K562 (cell line): Measurements from ENCODE around the gene INTS12. TPM values are rescaled to one million over a fixed set of nuclear protein-coding genes. Genes with fewer than 3 reads are reported as not detected.
A peak's percentile ranks its signal among the peaks of the same experiment; 100 is the strongest.

Experiments
- CBFA2T2 ChIP-seq: fragments of 450-650 bp; conservative IDR thresholded peaks from 2 replicates; pipeline ENCODE4 v1.6.1; 2017; ENCODE audit warnings: mild to moderate bottlenecking
- ELF2 ChIP-seq: fragments of 250-450 bp; sonication (Bioruptor Pico); IDR thresholded peaks from 2 replicates; pipeline ENCODE4 v1.5.0; 2021; ENCODE audit warnings: mild to moderate bottlenecking
- ESRRB ChIP-seq: fragments of 250-450 bp; sonication (Bioruptor Pico); IDR thresholded peaks from 2 replicates; pipeline ENCODE4 v1.5.0; 2020; ENCODE audit warnings: mild to moderate bottlenecking, moderate library complexity, borderline replicate concordance
- MBD2 ChIP-seq: sonication (generic); IDR thresholded peaks from 2 replicates; pipeline ENCODE4 v1.6.1; 2016; ENCODE audit warnings: low read depth, borderline replicate concordance
- NFYB ChIP-seq: IDR thresholded peaks from 2 replicates; pipeline ENCODE4 v1.6.1; 2011; ENCODE audit warnings: mild to moderate bottlenecking, moderate library complexity; ENCODE audit not compliant: insufficient read length; ENCODE audit errors: extremely low read depth
- POLR2AphosphoS5 ChIP-seq: IDR thresholded peaks from 2 replicates; pipeline ENCODE4 v1.6.1; 2011; ENCODE audit warnings: mild to moderate bottlenecking, low read depth, low read length, moderate library complexity; ENCODE audit not compliant: control insufficient read depth, insufficient read depth
- PYGO2 ChIP-seq: fragments of 450-650 bp; IDR thresholded peaks from 2 replicates; pipeline ENCODE4 v1.6.1; 2016; ENCODE audit warnings: mild to moderate bottlenecking, missing genetic modification characterization, moderate library complexity, missing compliant biosample characterization
- RBM15 ChIP-seq: fragments of 200-400 bp; formaldehyde crosslinking; IDR thresholded peaks from 2 replicates; pipeline ENCODE4 v1.6.1; 2018; ENCODE audit warnings: mild to moderate bottlenecking, low read length, moderate library complexity; ENCODE audit not compliant: insufficient read depth
- RBM25 ChIP-seq: fragments of 200-400 bp; formaldehyde crosslinking; IDR thresholded peaks from 2 replicates; pipeline ENCODE4 v1.6.1; 2018; ENCODE audit warnings: low read length, low read depth, moderate library complexity; ENCODE audit not compliant: severe bottlenecking
- SIRT6 ChIP-seq: IDR thresholded peaks from one replicate; pipeline ENCODE4 v1.6.1; 2012; ENCODE audit warnings: low read depth, mild to moderate bottlenecking, control low read depth, inconsistent platforms, low read length, moderate library complexity
- SOX6 ChIP-seq: fragments of 450-650 bp; IDR thresholded peaks from 2 replicates; pipeline ENCODE4 v1.6.1; 2014; ENCODE audit warnings: mild to moderate bottlenecking
- SP2 ChIP-seq: IDR thresholded peaks from 2 replicates; pipeline ENCODE4 v1.6.1; 2011; ENCODE audit warnings: mild to moderate bottlenecking, low read depth, low read length, moderate library complexity; ENCODE audit not compliant: poor library complexity, severe bottlenecking; ENCODE audit errors: extremely low read depth
- TGIF2 ChIP-seq: sonication (generic); formaldehyde crosslinking; IDR thresholded peaks from 2 replicates; pipeline ENCODE4 v1.8.1; 2022; ENCODE audit warnings: mild to moderate bottlenecking, missing genetic modification reagents, moderate library complexity
- ZC3H4 ChIP-seq: sonication (generic); formaldehyde crosslinking; IDR thresholded peaks from 2 replicates; pipeline ENCODE4 v1.9.0; 2021; ENCODE audit warnings: missing genetic modification reagents, borderline replicate concordance
- ZNF583 ChIP-seq: fragments of 250-450 bp; sonication (Bioruptor Pico); IDR thresholded peaks from 2 replicates; pipeline ENCODE4 v1.4.0; 2020
- polyA plus RNA-seq, 8 experiments: library from polyadenylated mRNA; depleted of rRNA in 4 of 8; stranded (reverse) in 5 of 8; unstranded in 3 of 8; fragments of >200 nt; fragmentation: Nextera tagmentation in 2 of 8; fragmentation: Illumina TruSeq in 1 of 8; extraction: Ambion mirVana in 2 of 8; extraction: Trizol in 1 of 8; gene quantifications; 2 replicates each; pipeline versions ENCODE4 v1.2.1 to v1.2.3, GENCODE V29; 2011 to 2014; ENCODE audit warnings: inconsistent platforms in 1 of 8, missing spikeins in 1 of 8
- total RNA-seq, 7 experiments: library from RNA; depleted of rRNA in 6 of 7; stranded (reverse); fragments of >200 nt in 6 of 7; fragmentation: Illumina TruSeq in 2 of 7; extraction: Trizol in 2 of 7; gene quantifications; 2 replicates each; pipeline versions ENCODE4 v1.2.1 to v1.2.3, GENCODE V29; 2011 to 2021; ENCODE audit warnings: low replicate concordance in 1 of 7
- TF ChIP-seq, protein P1 (sequence below): fragments of 250-450 bp; sonication (Bioruptor Pico); IDR thresholded peaks from 2 replicates; pipeline ENCODE4 v1.8.0; 2021; ENCODE audit warnings: moderate library complexity, mild to moderate bottlenecking, inconsistent platforms
- TF ChIP-seq, protein P2 (sequence below): sonication (generic); formaldehyde crosslinking; IDR thresholded peaks from 2 replicates; pipeline ENCODE4 v1.8.0; 2022; ENCODE audit warnings: mild to moderate bottlenecking, missing genetic modification reagents
- TF ChIP-seq, protein P3 (sequence below): fragments of 250-450 bp; sonication (Bioruptor Pico); IDR thresholded peaks from 2 replicates; pipeline ENCODE4 v1.4.0; 2020; ENCODE audit warnings: mild to moderate bottlenecking, moderate library complexity
- TF ChIP-seq, protein P4 (sequence below): fragments of 450-650 bp; IDR thresholded peaks from 2 replicates; pipeline ENCODE4 v1.6.1; 2016; ENCODE audit warnings: missing biosample characterization, missing genetic modification characterization
- TF ChIP-seq, protein P5 (sequence below): IDR thresholded peaks from 2 replicates; pipeline ENCODE4 v1.6.1; 2012; ENCODE audit warnings: low read depth, low read length, improper control_type of control experiment, borderline replicate concordance

Gene INTS12
- total and polyA plus RNA-seq, 9 of the 15 experiments (the other 6 are each of a cell fraction or from before 2014, with no cell fraction given) = 24.5 to 82.9 (median 41.2) TPM

DNA sequence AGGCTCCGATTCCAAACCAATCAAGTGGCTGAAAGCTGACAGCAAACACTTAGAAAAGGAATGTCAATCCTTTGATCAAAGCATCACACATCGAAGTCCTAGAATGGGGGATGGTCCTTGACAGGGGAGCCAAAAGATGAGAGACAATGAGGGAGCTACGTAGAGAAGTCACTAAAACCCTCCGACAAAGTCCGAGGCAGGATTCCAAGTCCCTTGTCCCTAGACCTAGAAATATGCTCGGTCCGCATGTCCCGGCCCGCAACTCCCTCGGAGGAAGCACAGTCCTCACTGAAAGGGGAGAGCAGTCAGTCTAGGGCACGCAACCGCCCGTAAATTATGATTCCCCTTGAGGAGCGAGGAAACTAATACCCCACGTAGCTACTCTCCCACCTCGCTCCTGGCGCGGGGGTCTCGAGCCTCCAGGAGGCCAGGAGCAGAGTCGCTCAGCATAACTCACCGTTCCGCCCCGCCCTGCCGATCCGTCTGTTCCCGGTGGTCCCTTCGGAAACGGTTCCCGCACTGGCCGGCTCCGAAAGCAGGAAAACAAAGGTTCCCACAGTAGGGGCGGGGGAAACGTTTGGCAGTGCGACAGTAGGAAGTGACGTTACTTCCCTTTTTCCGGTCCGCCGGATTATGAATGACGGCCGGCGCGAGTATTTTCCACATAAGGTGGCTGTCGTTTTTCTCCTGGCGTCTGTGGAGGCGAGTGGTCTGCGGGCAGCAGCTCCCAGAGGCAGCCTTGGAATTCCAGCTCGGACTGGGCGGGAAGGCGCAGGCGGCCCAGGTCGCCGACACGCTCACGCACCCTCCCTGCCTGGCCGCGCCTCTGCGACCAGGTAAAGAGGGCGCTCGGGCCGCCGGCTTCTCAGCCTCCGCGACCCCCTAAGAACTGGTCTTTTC lies at the start of gene INTS12, which contains the start of gene GSTCD (continued):
- TF ChIP-seq RBM15 = no peak
- TF ChIP-seq RBM25 = no peak
- TF ChIP-seq MBD2 = peak; percentile 87
- no peak for TF ChIP-seq CBFA2T2
- TF ChIP-seq, protein P1, sequence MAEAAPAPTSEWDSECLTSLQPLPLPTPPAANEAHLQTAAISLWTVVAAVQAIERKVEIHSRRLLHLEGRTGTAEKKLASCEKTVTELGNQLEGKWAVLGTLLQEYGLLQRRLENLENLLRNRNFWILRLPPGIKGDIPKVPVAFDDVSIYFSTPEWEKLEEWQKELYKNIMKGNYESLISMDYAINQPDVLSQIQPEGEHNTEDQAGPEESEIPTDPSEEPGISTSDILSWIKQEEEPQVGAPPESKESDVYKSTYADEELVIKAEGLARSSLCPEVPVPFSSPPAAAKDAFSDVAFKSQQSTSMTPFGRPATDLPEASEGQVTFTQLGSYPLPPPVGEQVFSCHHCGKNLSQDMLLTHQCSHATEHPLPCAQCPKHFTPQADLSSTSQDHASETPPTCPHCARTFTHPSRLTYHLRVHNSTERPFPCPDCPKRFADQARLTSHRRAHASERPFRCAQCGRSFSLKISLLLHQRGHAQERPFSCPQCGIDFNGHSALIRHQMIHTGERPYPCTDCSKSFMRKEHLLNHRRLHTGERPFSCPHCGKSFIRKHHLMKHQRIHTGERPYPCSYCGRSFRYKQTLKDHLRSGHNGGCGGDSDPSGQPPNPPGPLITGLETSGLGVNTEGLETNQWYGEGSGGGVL (CRISPR knock-in tag) = no peak
- no peak for TF ChIP-seq NFYB
- TF ChIP-seq ZNF583 (CRISPR knock-in tag) = no peak
- no peak for TF ChIP-seq SP2
- TF ChIP-seq, protein P2, sequence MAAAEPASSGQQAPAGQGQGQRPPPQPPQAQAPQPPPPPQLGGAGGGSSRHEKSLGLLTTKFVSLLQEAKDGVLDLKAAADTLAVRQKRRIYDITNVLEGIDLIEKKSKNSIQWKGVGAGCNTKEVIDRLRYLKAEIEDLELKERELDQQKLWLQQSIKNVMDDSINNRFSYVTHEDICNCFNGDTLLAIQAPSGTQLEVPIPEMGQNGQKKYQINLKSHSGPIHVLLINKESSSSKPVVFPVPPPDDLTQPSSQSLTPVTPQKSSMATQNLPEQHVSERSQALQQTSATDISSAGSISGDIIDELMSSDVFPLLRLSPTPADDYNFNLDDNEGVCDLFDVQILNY (CRISPR knock-in tag) = peak; percentile 35
- TF ChIP-seq, protein P3, sequence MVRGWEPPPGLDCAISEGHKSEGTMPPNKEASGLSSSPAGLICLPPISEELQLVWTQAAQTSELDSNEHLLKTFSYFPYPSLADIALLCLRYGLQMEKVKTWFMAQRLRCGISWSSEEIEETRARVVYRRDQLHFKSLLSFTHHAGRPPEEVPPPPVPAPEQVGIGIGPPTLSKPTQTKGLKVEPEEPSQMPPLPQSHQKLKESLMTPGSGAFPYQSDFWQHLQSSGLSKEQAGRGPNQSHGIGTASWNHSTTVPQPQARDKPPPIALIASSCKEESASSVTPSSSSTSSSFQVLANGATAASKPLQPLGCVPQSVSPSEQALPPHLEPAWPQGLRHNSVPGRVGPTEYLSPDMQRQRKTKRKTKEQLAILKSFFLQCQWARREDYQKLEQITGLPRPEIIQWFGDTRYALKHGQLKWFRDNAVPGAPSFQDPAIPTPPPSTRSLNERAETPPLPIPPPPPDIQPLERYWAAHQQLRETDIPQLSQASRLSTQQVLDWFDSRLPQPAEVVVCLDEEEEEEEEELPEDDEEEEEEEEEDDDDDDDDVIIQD = no peak
- TF ChIP-seq POLR2AphosphoS5 = peak; percentile 95
- peak; percentile 70; the same call in 1 of the 2 replicates for TF ChIP-seq PYGO2 (tag)
- TF ChIP-seq, protein P4, sequence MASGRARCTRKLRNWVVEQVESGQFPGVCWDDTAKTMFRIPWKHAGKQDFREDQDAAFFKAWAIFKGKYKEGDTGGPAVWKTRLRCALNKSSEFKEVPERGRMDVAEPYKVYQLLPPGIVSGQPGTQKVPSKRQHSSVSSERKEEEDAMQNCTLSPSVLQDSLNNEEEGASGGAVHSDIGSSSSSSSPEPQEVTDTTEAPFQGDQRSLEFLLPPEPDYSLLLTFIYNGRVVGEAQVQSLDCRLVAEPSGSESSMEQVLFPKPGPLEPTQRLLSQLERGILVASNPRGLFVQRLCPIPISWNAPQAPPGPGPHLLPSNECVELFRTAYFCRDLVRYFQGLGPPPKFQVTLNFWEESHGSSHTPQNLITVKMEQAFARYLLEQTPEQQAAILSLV (tag) = no peak
- TF ChIP-seq SOX6 = peak; percentile 77
- TF ChIP-seq, protein P5, sequence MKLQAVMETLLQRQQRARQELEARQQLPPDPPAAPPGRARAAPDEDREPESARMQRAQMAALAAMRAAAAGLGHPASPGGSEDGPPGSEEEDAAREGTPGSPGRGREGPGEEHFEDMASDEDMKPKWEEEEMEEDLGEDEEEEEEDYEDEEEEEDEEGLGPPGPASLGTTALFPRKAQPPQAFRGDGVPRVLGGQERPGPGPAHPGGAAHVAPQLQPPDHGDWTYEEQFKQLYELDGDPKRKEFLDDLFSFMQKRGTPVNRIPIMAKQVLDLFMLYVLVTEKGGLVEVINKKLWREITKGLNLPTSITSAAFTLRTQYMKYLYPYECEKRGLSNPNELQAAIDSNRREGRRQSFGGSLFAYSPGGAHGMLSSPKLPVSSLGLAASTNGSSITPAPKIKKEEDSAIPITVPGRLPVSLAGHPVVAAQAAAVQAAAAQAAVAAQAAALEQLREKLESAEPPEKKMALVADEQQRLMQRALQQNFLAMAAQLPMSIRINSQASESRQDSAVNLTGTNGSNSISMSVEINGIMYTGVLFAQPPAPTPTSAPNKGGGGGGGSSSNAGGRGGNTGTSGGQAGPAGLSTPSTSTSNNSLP = no peak
- no peak for TF ChIP-seq ZC3H4 (CRISPR knock-in tag)
- TF ChIP-seq TGIF2 (CRISPR knock-in tag) = no peak
- TF ChIP-seq SIRT6 = no peak
- no peak for TF ChIP-seq ESRRB (CRISPR knock-in tag)
- TF ChIP-seq ELF2 (CRISPR knock-in tag) = peak; percentile 93
